ENCODE results near the gene ACTL10.
"Not testable (repeated sequence)": the region's sequence is repeated elsewhere in the genome, so short reads cannot be mapped to it uniquely, and the experiment has no call there.

ACTL10 gene

GRCh38 chr20:33679758-33680485 is 13.2 kb downstream of the ACTL10 start:
- DNase-seq, result peak; percentile 66

- DNase-seq, result no peak
Observed at GRCh38 chr20:33680686-33681085, 13.9 kb downstream of the ACTL10 start.

- no peak for DNase-seq
Observed at GRCh38 chr20:33681288-33681687, 14.5 kb downstream of the ACTL10 start.

DNA sequence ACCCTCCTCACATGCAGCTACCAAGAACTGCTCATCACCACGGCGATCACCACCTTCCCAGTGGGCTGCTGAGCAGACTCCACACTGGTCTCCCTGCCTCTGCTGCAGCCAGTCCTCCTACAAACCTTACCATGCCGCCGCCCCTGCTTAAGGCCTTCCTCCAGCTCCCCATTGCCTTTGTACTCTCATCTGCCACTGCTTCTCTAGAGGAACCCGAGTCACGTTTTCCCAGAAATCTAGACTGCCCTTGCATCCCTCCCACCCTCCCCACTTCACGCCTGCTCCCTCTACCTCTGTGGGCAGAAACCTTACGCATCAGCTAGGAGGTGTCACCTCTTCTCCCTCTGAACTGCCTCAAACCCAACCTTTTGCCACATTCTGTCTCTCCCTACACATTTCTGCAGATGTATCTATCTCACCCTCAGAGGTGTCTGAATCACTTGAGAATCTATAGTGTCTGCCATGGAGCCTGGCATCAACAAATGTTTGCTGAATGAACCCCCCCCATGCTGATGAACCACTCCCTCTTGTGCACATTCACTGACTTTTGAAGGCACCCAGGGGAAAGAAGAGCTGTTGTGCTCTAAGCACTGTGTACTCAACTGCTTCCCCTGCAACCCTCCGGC is 15.1 kb downstream of the ACTL10 start:
- peak; percentile 25 for DNase-seq

DNA sequence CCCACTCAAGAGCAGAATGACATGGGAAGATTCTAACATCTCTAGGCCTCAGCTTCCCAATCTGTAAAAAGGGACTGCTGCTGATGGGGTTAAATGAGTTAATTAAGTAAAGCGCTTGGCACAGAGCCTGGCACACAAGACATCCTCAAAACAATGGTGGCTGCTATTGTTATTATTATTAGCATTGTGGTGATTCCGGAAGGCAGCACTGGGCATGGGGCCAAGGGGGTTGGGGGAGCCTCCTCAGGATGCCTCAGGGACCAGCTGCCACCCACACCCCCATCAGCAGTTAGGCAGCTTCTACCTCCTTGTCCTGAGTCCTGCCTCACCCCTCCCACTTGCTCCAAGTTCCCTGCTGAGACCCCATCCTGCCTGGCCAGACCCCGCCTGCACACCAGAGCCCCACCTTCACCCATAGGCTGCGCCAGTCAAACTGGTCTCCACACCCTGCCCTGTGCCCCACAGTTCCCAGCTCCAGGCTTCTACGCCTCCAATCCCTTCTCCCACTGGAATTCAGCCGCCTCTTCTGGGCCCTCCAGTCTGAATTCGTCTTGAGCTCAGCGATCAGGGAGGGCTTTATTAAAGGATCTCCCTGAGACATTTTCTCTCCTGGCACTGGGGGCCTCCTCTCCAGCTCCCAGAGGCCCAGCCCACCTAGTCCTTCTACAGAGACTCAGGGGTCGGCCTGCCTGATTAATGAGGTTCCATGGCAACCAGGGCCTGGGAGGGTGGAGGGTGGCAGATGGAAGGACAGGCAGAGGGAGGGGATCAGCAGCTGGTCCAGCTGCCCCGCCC is 18.0 kb downstream of the ACTL10 start:
- DNase-seq, result no peak

DNA sequence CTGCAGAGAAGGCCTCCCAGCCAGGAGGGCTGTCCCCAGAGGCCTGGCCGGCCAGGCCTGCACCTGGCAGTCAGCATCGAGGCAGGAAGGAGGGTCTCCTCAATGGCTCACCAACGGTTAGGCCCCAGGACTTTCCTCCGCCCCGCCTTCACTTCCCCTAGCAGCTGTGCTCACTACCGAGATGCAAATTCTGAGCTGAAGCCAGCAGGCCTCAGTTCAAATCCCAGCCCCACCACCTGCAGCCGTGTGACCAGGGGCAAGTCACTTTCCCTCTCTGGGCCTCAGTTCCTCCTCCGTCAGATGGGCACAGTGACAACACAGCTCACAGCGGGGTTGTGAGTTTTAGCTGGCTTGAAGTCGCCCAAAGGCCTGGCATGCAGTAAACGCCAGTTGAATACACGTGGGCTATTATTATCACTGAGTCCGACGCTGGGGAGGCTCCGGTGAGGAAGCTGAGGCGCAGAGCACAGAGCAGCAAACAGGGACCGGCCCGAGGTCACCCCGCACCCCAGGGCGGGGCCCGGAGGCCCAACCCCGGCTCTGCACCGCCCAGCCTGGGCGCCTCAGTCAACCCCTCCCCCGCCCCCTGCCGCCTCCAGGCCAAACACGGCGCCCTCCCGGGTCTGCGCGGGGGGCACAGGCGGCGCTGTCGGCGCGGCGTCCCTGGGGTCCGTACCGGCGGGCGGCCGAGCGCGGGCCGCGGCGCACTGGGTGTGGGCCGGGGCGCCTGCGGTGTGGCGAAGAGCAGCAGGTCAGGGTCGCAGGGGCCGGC is 18.8 kb downstream of the ACTL10 start:
- peak; percentile 68 for DNase-seq

GRCh38 chr20:33686100-33686983 is 19.6 kb downstream of the ACTL10 start, which contains the start of gene E2F1:
Gene E2F1, minus strand, starts transcription at chr20:33686385. Its CDS starts 121 bp downstream, at chr20:33686264.
- DNase-seq, result peak; percentile 94

DNA sequence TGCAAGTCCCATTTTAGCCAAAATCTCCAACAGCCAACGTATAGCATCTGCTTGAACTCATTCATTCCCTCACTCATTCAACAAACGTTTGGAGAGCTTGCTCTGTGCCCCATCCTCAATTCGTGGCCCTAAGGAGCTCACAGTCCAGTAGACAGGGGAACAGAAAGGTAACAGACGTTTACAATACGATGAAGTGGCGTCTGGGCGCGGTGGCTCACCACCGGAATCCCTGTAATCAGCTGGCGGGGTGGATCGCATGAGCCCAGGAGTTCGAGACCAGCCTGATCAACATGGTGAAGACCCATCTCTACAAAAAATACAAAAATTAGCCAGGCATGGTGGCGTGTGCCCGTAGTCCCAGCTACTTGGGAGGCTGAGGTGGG is 20.2 kb downstream of the ACTL10 start:
- no peak for DNase-seq

DNA sequence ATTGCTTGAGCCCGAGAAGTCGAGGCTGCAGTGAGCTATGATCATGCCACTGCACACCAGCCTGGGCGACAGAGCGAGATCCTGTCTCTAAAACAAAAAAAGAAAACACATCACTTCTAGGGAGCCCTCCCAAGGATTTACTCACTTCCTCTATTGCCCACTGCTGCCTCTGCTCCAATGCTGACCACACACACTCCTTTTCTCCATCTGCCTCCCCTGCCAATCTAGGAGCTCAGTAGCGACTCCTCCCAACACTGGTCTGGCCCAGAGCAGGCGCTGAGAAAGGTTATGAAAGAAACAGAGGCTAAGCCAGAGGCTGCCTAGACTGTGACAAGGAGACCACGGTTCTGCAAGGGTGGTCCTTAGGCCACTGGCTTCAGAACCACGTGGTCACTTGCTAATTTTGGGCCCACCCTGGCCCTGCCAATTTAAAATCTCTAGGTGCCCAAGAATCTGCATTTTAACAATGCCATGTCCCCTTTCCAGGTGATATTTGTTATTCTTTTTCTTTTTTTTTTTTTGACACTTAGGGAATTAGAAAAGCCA is 20.7 kb downstream of the ACTL10 start:
- no peak for DNase-seq

GRCh38 chr20:33687993-33688937 is 21.5 kb downstream of the ACTL10 start:
- DNase-seq, result no peak

GRCh38 chr20:33688938-33689424 is 22.2 kb downstream of the ACTL10 start:
- no peak for DNase-seq

DNA sequence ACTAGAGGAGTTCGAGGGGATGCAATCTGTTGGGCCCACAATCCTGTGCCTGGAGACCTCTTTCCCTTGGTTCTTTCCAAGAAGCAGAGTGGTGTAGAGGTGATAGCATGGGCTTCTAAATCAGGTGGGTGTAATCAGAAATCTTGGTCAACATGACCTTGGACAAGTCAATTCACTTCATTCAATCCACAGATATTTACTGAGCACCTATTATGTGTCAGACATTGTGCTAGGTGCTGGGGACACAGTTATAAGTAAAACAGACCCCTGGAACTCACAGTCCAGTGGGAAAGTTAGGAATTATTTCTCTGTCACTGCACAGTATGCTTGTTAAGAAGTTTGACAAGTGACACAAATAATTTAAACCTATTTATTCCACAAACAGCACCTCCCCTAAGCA is 22.8 kb downstream of the ACTL10 start:
- DNase-seq, result no peak

GRCh38 chr20:33689973-33690372 is 23.2 kb downstream of the ACTL10 start:
- DNase-seq, result peak; percentile 18

- no peak for DNase-seq
Observed at GRCh38 chr20:33693289-33693688, 26.5 kb downstream of the ACTL10 start.

GRCh38 chr20:33693741-33694638 is 27.2 kb downstream of the ACTL10 start:
- no peak for DNase-seq

GRCh38 chr20:33694639-33695012 is 27.9 kb downstream of the ACTL10 start:
- DNase-seq, result no peak

DNA sequence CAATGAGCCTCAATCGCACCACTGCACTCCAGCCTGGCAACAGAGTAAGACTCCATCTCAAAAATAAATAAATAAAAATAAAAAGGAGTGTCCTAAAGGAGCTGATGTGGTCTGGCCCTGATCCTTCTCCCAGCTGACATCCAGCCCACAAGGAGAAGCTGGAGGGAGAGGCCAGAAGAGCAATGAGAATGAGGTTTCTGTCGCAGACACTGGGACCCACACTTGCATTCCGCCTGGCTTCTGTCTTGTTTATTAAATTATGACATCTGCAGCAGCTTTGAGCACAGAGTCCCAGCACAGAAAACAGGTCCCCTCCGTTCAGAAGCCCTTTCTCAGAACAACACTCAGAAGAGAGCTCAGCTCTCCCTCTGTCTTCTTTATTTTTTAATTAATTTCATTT is 29.7 kb downstream of the ACTL10 start:
- DNase-seq, result no peak

DNA sequence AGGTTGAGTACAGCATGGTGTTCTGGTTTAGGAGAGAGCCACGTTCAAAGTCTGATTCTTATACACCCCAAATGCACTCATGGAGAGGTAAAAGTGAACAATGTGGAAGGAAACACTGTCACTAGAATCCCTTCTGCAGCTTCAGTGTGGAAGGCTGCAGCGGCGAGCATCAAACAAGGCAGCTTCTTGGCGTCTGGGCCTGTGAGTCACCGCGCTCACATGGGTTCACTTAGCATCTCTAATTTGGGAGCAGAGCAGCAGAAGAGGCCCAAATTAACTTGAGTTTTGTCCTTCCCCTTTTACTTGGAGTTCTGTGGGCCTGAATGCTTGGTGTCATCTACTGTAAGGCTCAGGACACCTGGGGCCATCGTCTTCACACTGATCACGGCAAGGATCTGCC is 30.4 kb downstream of the ACTL10 start:
- DNase-seq, result no peak

DNA sequence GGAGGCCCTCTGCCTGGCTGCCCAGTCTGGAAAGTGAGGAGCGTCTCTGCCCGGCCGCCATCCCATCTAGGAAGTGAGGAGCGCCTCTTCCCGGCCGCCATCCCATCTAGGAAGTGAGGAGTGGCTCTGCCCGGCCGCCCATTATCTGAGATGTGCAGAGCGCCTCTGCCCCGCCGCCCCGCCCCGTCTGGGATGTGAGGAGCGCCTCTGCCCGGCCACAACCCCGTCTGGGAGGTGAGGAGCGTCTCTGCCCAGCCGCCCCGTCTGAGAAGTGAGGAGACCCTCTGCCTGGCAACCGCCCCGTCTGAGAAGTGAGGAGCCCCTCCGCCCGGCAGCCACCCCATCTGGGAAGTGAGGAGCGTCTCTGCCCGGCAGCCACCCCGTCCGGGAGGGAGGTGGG is 32.2 kb downstream of the ACTL10 start:
- DNase-seq, result not testable (repeated sequence)
